MM.1S (cell line): ENCODE data around the gene SOD1.

Experiments used
- DNase-seq: peaks from one replicate; pipeline ENCODE4 v3.0.0-alpha.2; 2015
- H2AFZ ChIP-seq: fragments of 300-600 bp; sonication (generic); 2 replicates; pipeline ENCODE4 v1.6.0; 2016; ENCODE audit warnings: antibody characterized with exemption, low read length
- H3F3A ChIP-seq: fragments of 300-600 bp; sonication (generic); 2 replicates; pipeline ENCODE4 v1.6.1; 2016; ENCODE audit warnings: mild to moderate bottlenecking, antibody characterized with exemption, low read length, moderate library complexity, mixed read lengths; ENCODE audit not compliant: insufficient read depth
- H3K27ac ChIP-seq: fragments of 300-600 bp; sonication (generic); 2 replicates; pipeline ENCODE4 v1.5.1; 2016; ENCODE audit warnings: mild to moderate bottlenecking, low read length
- H3K27me3 ChIP-seq: fragments of 300-600 bp; sonication (generic); replicated peaks from 2 replicates; pipeline ENCODE4 v1.6.0; 2016; ENCODE audit warnings: low read length; ENCODE audit not compliant: insufficient read depth
- H3K36me3 ChIP-seq: fragments of 300-600 bp; sonication (generic); replicated peaks from 2 replicates; pipeline ENCODE4 v1.6.1; 2016; ENCODE audit warnings: mild to moderate bottlenecking, low read length, mixed read lengths; ENCODE audit not compliant: insufficient read depth
- H3K4me1 ChIP-seq: fragments of 300-600 bp; sonication (generic); 2 replicates; pipeline ENCODE4 v1.6.1; 2016; ENCODE audit warnings: low read length, mixed read lengths
- H3K4me2 ChIP-seq: fragments of 300-600 bp; sonication (generic); 2 replicates; pipeline ENCODE4 v1.6.0; 2016; ENCODE audit warnings: low read depth, low read length
- H3K4me3 ChIP-seq: fragments of 300-600 bp; sonication (generic); 2 replicates; pipeline ENCODE4 v1.5.1; 2016; ENCODE audit warnings: low read length, mixed read lengths
- H3K79me2 ChIP-seq: fragments of 300-600 bp; sonication (generic); 2 replicates; pipeline ENCODE4 v1.6.1; 2016; ENCODE audit warnings: mixed run types, low read length, mixed read lengths
- H3K9ac ChIP-seq: fragments of 300-600 bp; sonication (generic); 2 replicates; pipeline ENCODE4 v1.6.1; 2016; ENCODE audit warnings: low read length, mixed read lengths
- H3K9me2 ChIP-seq: fragments of 300-600 bp; sonication (generic); replicated peaks from 2 replicates; pipeline ENCODE4 v1.6.1; 2016; ENCODE audit warnings: mild to moderate bottlenecking, low read length, mixed read lengths; ENCODE audit not compliant: insufficient read depth
- H3K9me3 ChIP-seq: fragments of 300-600 bp; sonication (generic); replicated peaks from 2 replicates; pipeline ENCODE4 v1.6.1; 2016; ENCODE audit warnings: mild to moderate bottlenecking, low read length, mixed read lengths; ENCODE audit not compliant: insufficient read depth
- H4K20me1 ChIP-seq: fragments of 300-600 bp; sonication (generic); 2 replicates; pipeline ENCODE4 v1.6.1; 2016; ENCODE audit warnings: mild to moderate bottlenecking, low read length, moderate library complexity, mixed read lengths; ENCODE audit not compliant: insufficient read depth
- EZH2 ChIP-seq: fragments of 300-600 bp; sonication (generic); optimal IDR thresholded peaks from 2 replicates; pipeline ENCODE3; 2017; ENCODE audit warnings: low read depth, mild to moderate bottlenecking, antibody characterized with exemption, low read length, mixed read lengths
- EZH2phosphoT487 ChIP-seq: fragments of 300-600 bp; sonication (generic); IDR thresholded peaks from 2 replicates; pipeline ENCODE4 v1.6.1; 2018; ENCODE audit warnings: antibody characterized with exemption, low read length
- TF ChIP-seq, protein P1 (sequence below): fragments of 300-600 bp; sonication (generic); IDR thresholded peaks from 2 replicates; pipeline ENCODE4 v1.5.1; 2016; ENCODE audit warnings: antibody characterized with exemption, low read length, mixed read lengths

SOD1 gene

DNA sequence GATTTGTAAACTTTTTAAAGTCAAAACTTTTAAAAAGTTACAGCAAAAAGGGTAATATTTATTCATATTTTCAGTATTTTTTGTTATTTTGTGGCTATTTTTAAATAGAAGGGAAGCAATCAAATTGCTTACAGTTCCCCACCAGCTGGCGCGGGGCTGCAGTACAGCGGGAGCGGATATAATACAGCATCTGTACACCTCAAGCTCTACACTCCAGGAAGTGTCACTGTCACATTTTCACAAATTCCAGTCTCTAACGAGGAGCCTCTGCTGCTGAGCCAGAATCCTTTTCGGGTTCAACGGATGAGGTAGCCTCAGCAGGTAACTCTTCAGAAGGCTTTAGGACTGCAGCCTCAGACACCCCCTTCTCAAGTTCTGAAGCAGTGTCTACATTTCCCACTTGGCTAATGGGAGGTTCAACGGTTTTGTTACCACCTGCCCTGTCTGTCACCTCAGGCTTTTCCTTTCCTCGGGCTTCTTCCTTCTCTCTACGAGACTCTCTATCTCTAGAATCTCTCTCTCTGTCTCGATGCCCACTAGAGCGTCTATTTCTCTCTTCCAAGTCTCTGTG lies 11.7 kb downstream of the SOD1 start:
- Histone ChIP-seq H4K20me1 (0 out of 2 replicates have a peak, but pooled peaks cover 5% of the 10 kb centered on the region), H3F3A (peaks cover 33% of the 10 kb centered on the region), H3K4me1 (no peaks in the 10 kb centered on the region), H3K27me3 (no peaks in the 10 kb centered on the region), H3K27ac (no peak overlapping the region), H3K9me3 (no peaks in the 10 kb centered on the region), H3K79me2 (peaks cover 17% of the 10 kb centered on the region), H3K4me3 (no peak overlapping the region), H2AFZ (no peak overlapping the region), H3K36me3 (peaks cover 17% of the 10 kb centered on the region), H3K9ac (no peak overlapping the region), H3K9me2 (no peaks in the 10 kb centered on the region), H3K4me2 (no peak overlapping the region)
- no peak for DNase-seq
- TF ChIP-seq EZH2 (no peak), EZH2phosphoT487 (no peak)
- TF ChIP-seq, protein P1, sequence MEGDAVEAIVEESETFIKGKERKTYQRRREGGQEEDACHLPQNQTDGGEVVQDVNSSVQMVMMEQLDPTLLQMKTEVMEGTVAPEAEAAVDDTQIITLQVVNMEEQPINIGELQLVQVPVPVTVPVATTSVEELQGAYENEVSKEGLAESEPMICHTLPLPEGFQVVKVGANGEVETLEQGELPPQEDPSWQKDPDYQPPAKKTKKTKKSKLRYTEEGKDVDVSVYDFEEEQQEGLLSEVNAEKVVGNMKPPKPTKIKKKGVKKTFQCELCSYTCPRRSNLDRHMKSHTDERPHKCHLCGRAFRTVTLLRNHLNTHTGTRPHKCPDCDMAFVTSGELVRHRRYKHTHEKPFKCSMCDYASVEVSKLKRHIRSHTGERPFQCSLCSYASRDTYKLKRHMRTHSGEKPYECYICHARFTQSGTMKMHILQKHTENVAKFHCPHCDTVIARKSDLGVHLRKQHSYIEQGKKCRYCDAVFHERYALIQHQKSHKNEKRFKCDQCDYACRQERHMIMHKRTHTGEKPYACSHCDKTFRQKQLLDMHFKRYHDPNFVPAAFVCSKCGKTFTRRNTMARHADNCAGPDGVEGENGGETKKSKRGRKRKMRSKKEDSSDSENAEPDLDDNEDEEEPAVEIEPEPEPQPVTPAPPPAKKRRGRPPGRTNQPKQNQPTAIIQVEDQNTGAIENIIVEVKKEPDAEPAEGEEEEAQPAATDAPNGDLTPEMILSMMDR, result no peak

DNA sequence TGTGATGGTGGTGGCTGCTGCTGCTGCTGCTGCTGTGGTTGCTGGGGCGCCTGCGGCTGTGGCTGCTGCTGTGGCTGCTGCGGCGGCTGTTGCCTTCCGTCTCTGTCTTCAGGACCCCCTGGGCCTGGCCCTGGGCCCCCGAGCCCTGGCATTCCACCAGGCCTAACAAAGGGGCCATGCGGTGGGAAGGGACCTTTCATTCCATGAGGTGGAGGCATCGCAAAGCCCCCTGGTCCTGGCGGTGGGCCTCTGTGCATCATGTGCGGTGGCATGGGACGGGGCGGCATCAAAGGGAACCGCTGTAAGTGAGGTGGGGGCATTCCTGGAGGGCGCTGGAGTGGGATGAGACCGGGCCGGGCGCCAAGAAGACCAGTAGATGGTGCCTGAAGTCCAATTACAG lies 12.4 kb downstream of the SOD1 start:
- Histone ChIP-seq H3K27me3 (no peaks in the 10 kb centered on the region), H4K20me1 (no peaks in the 10 kb centered on the region), H3K4me3 (no peak overlapping the region), H3K4me1 (no peaks in the 10 kb centered on the region), H3K27ac (no peak overlapping the region), H3K9me2 (no peaks in the 10 kb centered on the region), H3K9me3 (no peaks in the 10 kb centered on the region), H3F3A (peaks cover 26% of the 10 kb centered on the region), H3K79me2 (peaks cover 10% of the 10 kb centered on the region), H3K36me3 (peaks cover 17% of the 10 kb centered on the region), H3K4me2 (no peak overlapping the region), H3K9ac (no peak overlapping the region), H2AFZ (no peak overlapping the region)
- TF ChIP-seq EZH2, result no peak
- TF ChIP-seq EZH2phosphoT487, result no peak
- TF ChIP-seq, protein P1, result no peak
- DNase-seq, result no peak

- no peak overlapping the region for H3K27ac ChIP-seq
Observed at GRCh38 chr21:31673321-31673912, 13.9 kb downstream of the SOD1 start.

More at GRCh38 chr21:31673321-31673912, 13.9 kb downstream of the SOD1 start:
- Histone ChIP-seq H3K4me2 (no peak overlapping the region), H3K9me2 (no peaks in the 10 kb centered on the region), H3K4me3 (no peak overlapping the region), H3K9me3 (no peaks in the 10 kb centered on the region), H3K9ac (no peak overlapping the region), H3K36me3 (peaks cover 15% of the 10 kb centered on the region), H3K79me2 (no peaks in the 10 kb centered on the region), H2AFZ (no peak overlapping the region), H4K20me1 (no peaks in the 10 kb centered on the region), H3F3A (peaks cover 22% of the 10 kb centered on the region), H3K27me3 (no peaks in the 10 kb centered on the region), H3K4me1 (no peaks in the 10 kb centered on the region)
- no peak for TF ChIP-seq EZH2
- TF ChIP-seq EZH2phosphoT487, result no peak
- TF ChIP-seq, protein P1, result no peak
- no peak for DNase-seq
